IMR-90 (cell line): ENCODE data around the gene CDKN2C. TPM values are rescaled to one million over a fixed set of nuclear protein-coding genes. Genes with fewer than 3 reads are reported as not detected.

Experiments used
- ATAC-seq: fragments of 200-7000 bp; cut with Tn5 transposase; 2 replicates; pipeline ENCODE4 v1.9.1; 2020; ENCODE audit warnings: low read depth, mild to moderate bottlenecking, moderate library complexity
- BruUV-seq: library from RNA; stranded (reverse); fragments of 400-500 nt; replicated peaks from 2 replicates; lab custom pipeline; 2021; lab: Mats Ljungman, UMichigan
- CTCF ChIA-PET: fragments of 300-600 bp; formaldehyde crosslinking; extraction: SDS; loops from one replicate; lab custom pipeline; 2021; ENCODE audit warnings: antibody characterized with exemption; lab: Yijun Ruan, JAX
- POLR2A ChIA-PET: fragments of 300-600 bp; sonication (Branson Sonifier 250); formaldehyde crosslinking; loops from one replicate; lab custom pipeline; 2022; ENCODE audit warnings: antibody characterized with exemption; ENCODE audit not compliant: unreplicated experiment; lab: Charles Lee
- DNase-seq: peaks from one replicate; pipeline ENCODE4 v3.0.0; 2013
- H2AFZ ChIP-seq: replicated peaks from 2 replicates; pipeline ENCODE3; 2013; ENCODE audit warnings: low read length, mild to moderate bottlenecking; ENCODE audit not compliant: poor library complexity
- H2AK5ac ChIP-seq: 2 replicates; pipeline ENCODE4 v1.6.1; 2013; ENCODE audit warnings: low read depth, low read length, inconsistent platforms
- H2AK9ac ChIP-seq: replicated peaks from 2 replicates; pipeline ENCODE3; 2013; ENCODE audit warnings: mild to moderate bottlenecking, low read depth, low read length, moderate library complexity; ENCODE audit not compliant: poor library complexity
- H2BK120ac ChIP-seq: 2 replicates; pipeline ENCODE4 v1.6.1; 2013; ENCODE audit warnings: low read depth, low read length, inconsistent platforms
- H2BK15ac ChIP-seq: 3 replicates; pipeline ENCODE4 v1.6.1; 2013; ENCODE audit warnings: low read depth, low read length, inconsistent platforms
- H2BK20ac ChIP-seq: 2 replicates; pipeline ENCODE4 v1.6.1; 2013; ENCODE audit warnings: low read depth, mild to moderate bottlenecking, inconsistent platforms, low read length, moderate library complexity
- H2BK5ac ChIP-seq: 2 replicates; pipeline ENCODE4 v1.6.1; 2013; ENCODE audit warnings: mild to moderate bottlenecking, low read depth, low read length, inconsistent platforms; ENCODE audit not compliant: poor library complexity, severe bottlenecking
- H3K14ac ChIP-seq: replicated peaks from 2 replicates; pipeline ENCODE4 v1.6.1; 2013; ENCODE audit warnings: low read depth, low read length, inconsistent platforms
- H3K18ac ChIP-seq: 2 replicates; pipeline ENCODE4 v1.6.1; 2013; ENCODE audit warnings: low read depth, low read length, control low read depth
- H3K23ac ChIP-seq: 2 replicates; pipeline ENCODE4 v1.6.1; 2013; ENCODE audit warnings: low read depth, low read length, inconsistent platforms
- H3K27ac ChIP-seq: 2 replicates; pipeline ENCODE4 v1.5.1; 2013; ENCODE audit warnings: mild to moderate bottlenecking, control low read depth, low read length; ENCODE audit not compliant: insufficient read depth
- H3K27me3 ChIP-seq: 2 replicates; pipeline ENCODE4 v1.6.1; 2013; ENCODE audit warnings: low read length; ENCODE audit not compliant: control insufficient read depth, insufficient read depth
- H3K36me3 ChIP-seq: 2 replicates; pipeline ENCODE4 v1.6.1; 2013; ENCODE audit warnings: low read length, mixed read lengths; ENCODE audit not compliant: control insufficient read depth, insufficient read depth
- H3K4ac ChIP-seq: 2 replicates; pipeline ENCODE4 v1.6.1; 2013; ENCODE audit warnings: low read depth, low read length, inconsistent platforms
- H3K4me1 ChIP-seq: 2 replicates; pipeline ENCODE4 v1.6.1; 2013; ENCODE audit warnings: low read length, mixed read lengths; ENCODE audit not compliant: control insufficient read depth, insufficient read depth
- H3K4me2 ChIP-seq: 2 replicates; pipeline ENCODE4 v1.6.1; 2013; ENCODE audit warnings: low read depth, mild to moderate bottlenecking, control low read depth, low read length, moderate library complexity
- H3K4me3 ChIP-seq: 2 replicates; pipeline ENCODE4 v1.5.1; 2013; ENCODE audit warnings: low read depth, mild to moderate bottlenecking, control low read depth, low read length, moderate library complexity; ENCODE audit not compliant: insufficient read depth
- H3K56ac ChIP-seq: 2 replicates; pipeline ENCODE4 v1.6.1; 2013; ENCODE audit warnings: low read length, inconsistent platforms; ENCODE audit not compliant: insufficient read depth; ENCODE audit errors: extremely low read depth
- H3K79me1 ChIP-seq, 2 experiments: 2 replicates each; pipeline ENCODE4 v1.6.1; 2013; ENCODE audit warnings: low read length in 2 of 2, inconsistent platforms in 1 of 2, low read depth in 1 of 2
- H3K9ac ChIP-seq: 2 replicates; pipeline ENCODE4 v1.6.1; 2013; ENCODE audit warnings: low read depth, low read length, control low read depth
- H3K9me1 ChIP-seq: 2 replicates; pipeline ENCODE4 v1.6.1; 2013; ENCODE audit warnings: low read length, inconsistent platforms; ENCODE audit not compliant: insufficient read depth
- H3K9me3 ChIP-seq: 2 replicates; pipeline ENCODE4 v1.6.1; 2013; ENCODE audit warnings: low read length; ENCODE audit not compliant: control insufficient read depth, insufficient read depth
- H4K20me1 ChIP-seq: 2 replicates; pipeline ENCODE4 v1.6.1; 2013; ENCODE audit warnings: low read length, inconsistent platforms; ENCODE audit not compliant: insufficient read depth
- H4K5ac ChIP-seq: 2 replicates; pipeline ENCODE4 v1.6.1; 2013; ENCODE audit warnings: mild to moderate bottlenecking, low read depth, low read length, control low read depth
- H4K8ac ChIP-seq, 2 experiments: 2 replicates each; pipeline ENCODE4 v1.6.1; 2013; ENCODE audit warnings: low read depth in 2 of 2, low read length in 2 of 2, control low read depth in 1 of 2, inconsistent platforms in 1 of 2
- H4K91ac ChIP-seq: 2 replicates; pipeline ENCODE4 v1.6.1; 2013; ENCODE audit warnings: low read depth, low read length, inconsistent platforms; ENCODE audit not compliant: insufficient read depth
- BHLHE40 ChIP-seq: fragments of 150-350 bp; IDR thresholded peaks from 2 replicates; pipeline ENCODE4 v1.6.1; 2016; ENCODE audit warnings: mild to moderate bottlenecking, low read depth, low read length
- CEBPB ChIP-seq: IDR thresholded peaks from 2 replicates; pipeline ENCODE4 v1.6.1; 2012; ENCODE audit warnings: low read depth, low read length, improper control_type of control experiment
- CHD1 ChIP-seq: IDR thresholded peaks from 2 replicates; pipeline ENCODE4 v1.6.1; 2012; ENCODE audit warnings: low read depth, low read length, improper control_type of control experiment
- CTCF ChIP-seq: conservative IDR thresholded peaks from 2 replicates; pipeline ENCODE4 v1.5.1; 2012; ENCODE audit warnings: mild to moderate bottlenecking, low read depth, low read length, improper control_type of control experiment
- ELK1 ChIP-seq: fragments of 150-350 bp; IDR thresholded peaks from 2 replicates; pipeline ENCODE4 v1.6.1; 2016; ENCODE audit warnings: low read depth, mild to moderate bottlenecking, low read length, moderate library complexity, borderline replicate concordance
- FOS ChIP-seq: fragments of 150-350 bp; IDR thresholded peaks from 2 replicates; pipeline ENCODE4 v1.6.1; 2016; ENCODE audit warnings: low read depth, low read length
- MAFK ChIP-seq: IDR thresholded peaks from 2 replicates; pipeline ENCODE4 v1.6.1; 2012; ENCODE audit warnings: low read depth, low read length, improper control_type of control experiment
- MAZ ChIP-seq: IDR thresholded peaks from 2 replicates; pipeline ENCODE4 v1.6.1; 2012; ENCODE audit warnings: low read depth, mild to moderate bottlenecking, low read length, improper control_type of control experiment, moderate library complexity, borderline replicate concordance
- MXI1 ChIP-seq: IDR thresholded peaks from 2 replicates; pipeline ENCODE4 v1.6.1; 2012; ENCODE audit warnings: low read depth, mild to moderate bottlenecking, low read length, moderate library complexity, borderline replicate concordance
- NFE2L2 ChIP-seq: fragments of 150-350 bp; IDR thresholded peaks from 2 replicates; pipeline ENCODE4 v1.6.1; 2016; ENCODE audit warnings: low read depth, mild to moderate bottlenecking, low read length
- POLR2A ChIP-seq: IDR thresholded peaks from 2 replicates; pipeline ENCODE4 v1.6.1; 2012; ENCODE audit warnings: mild to moderate bottlenecking, low read depth, low read length
- RAD21 ChIP-seq: IDR thresholded peaks from 2 replicates; pipeline ENCODE4 v1.6.1; 2012; ENCODE audit warnings: low read length, improper control_type of control experiment
- RCOR1 ChIP-seq: IDR thresholded peaks from 2 replicates; pipeline ENCODE4 v1.6.1; 2012; ENCODE audit warnings: mild to moderate bottlenecking, low read length, improper control_type of control experiment; ENCODE audit not compliant: insufficient replicate concordance
- RFX5 ChIP-seq: IDR thresholded peaks from 2 replicates; pipeline ENCODE4 v1.8.0; 2012; ENCODE audit warnings: low read depth, mild to moderate bottlenecking, low read length, moderate library complexity
- SMC3 ChIP-seq: fragments of 150-350 bp; IDR thresholded peaks from 2 replicates; pipeline ENCODE4 v1.6.1; 2016; ENCODE audit warnings: low read depth, mild to moderate bottlenecking, antibody characterized with exemption, low read length, moderate library complexity
- USF2 ChIP-seq: fragments of 150-350 bp; IDR thresholded peaks from 2 replicates; pipeline ENCODE4 v1.6.1; 2017; ENCODE audit warnings: mild to moderate bottlenecking, antibody characterized with exemption, low read length, low read depth
- WGBS, 2 experiments: methylation state at CpG; one replicate each; pipeline versions ENCODE4 v1.1.5 to v1.1.7; 2013; ENCODE audit warnings: missing lambda C conversion rate in 2 of 2; ENCODE audit not compliant: insufficient read length in 1 of 2; ENCODE audit errors: extremely low coverage in 2 of 2; 5-methylcytosine and 5-hydroxymethylcytosine counted together
- dilution Hi-C: fragments of 300-500 bp; cut with HindIII; formaldehyde crosslinking; loops from one replicate; pipeline ENCODE4 v1.14.3; 2018; ENCODE audit warnings: low sequenced_read_pairs; ENCODE audit not compliant: unreplicated experiment
- in situ Hi-C: fragments of 300-500 bp; cut with MboI; formaldehyde crosslinking; loops from 3 replicates; pipeline ENCODE4 v1.14.3; 2019; ENCODE audit warnings: low sequenced_read_pairs, inconsistent platforms, mixed read lengths
- intact Hi-C: fragments of 100-400 bp; cut with micrococcal nuclease; formaldehyde crosslinking; loops from 2 replicates; pipeline ENCODE4 v1.10.0; 2022
- polyA plus RNA-seq, 3 experiments: library from polyadenylated mRNA; depleted of rRNA; stranded (reverse); fragments of >200 nt; gene quantifications; 2 replicates each; pipeline ENCODE4 v1.2.3, GENCODE V29; 2012; ENCODE audit warnings: low replicate concordance in 1 of 3
- total RNA-seq: library from RNA; depleted of rRNA; stranded (reverse); fragments of >200 nt; gene quantifications from 2 replicates; pipeline ENCODE4 v1.2.3, GENCODE V29; 2012

The CDKN2C gene
- total and polyA plus RNA-seq, 2 of the 4 experiments (the other 2 are of a cell fraction) = 14.3 to 15.5 TPM

- Histone ChIP-seq H2BK15ac (0 out of 3 replicates have a peak overlapping the region, but pooled peaks have one; percentile 30), H3K9me3 (no peaks in the 10 kb centered on the region), H3K9me1 (no peaks in the 10 kb centered on the region), H3K36me3 (no peaks in the 10 kb centered on the region; the same call in 1 of the 2 replicates), H3K9ac (peak overlapping the region; percentile 93), H3K27ac (peak overlapping the region; percentile 89), H3K4me2 (peak overlapping the region; percentile 87), H3K18ac (peak overlapping the region; percentile 24), H2AFZ (peak overlapping the region; percentile 90), H3K56ac (peak overlapping the region; percentile 80; the same call in 1 of the 2 replicates), H4K20me1 (no peaks in the 10 kb centered on the region; the same call in none of the 2 replicates), H3K4ac (0 out of 2 replicates have a peak overlapping the region, but pooled peaks have one; percentile 56), H3K4me1 (peaks cover 2% of the 10 kb centered on the region; the same call in 1 of the 2 replicates), H3K4me3 (peak overlapping the region; percentile 88), H3K79me1 (peaks cover 0 to 7% of the 10 kb centered on the region in 2 experiments; a peak in 2 of 4 replicates), H4K91ac (no peak overlapping the region), H3K23ac (peak overlapping the region; percentile 47), H3K27me3 (no peaks in the 10 kb centered on the region), H2AK5ac (no peak overlapping the region), H4K5ac (no peak overlapping the region), H3K14ac (peak overlapping the region; percentile 43; the same call in 1 of the 2 replicates), H2BK20ac (no peak overlapping the region), H2BK5ac (peak overlapping the region; percentile 74), H2BK120ac (no peak overlapping the region), H4K8ac (no peak overlapping the region), H2AK9ac (no peak overlapping the region)
- dilution Hi-C loops (no loop called here), in situ Hi-C loops (no loop called here), intact Hi-C loops (loop anchor here (10.0 kb wide), 1 partner anchor 324 kb away; no protein-coding TSS in a partner anchor)
- BruUV-seq = TSS peak; percentile 48
- TF ChIP-seq RFX5 = no peak
- no peak for TF ChIP-seq RAD21
- no peak for TF ChIP-seq FOS
- no peak for TF ChIP-seq RCOR1
- no peak for TF ChIP-seq NFE2L2
- TF ChIP-seq CEBPB = no peak
- no peak for TF ChIP-seq ELK1
- TF ChIP-seq CHD1 = no peak
- no peak for TF ChIP-seq CTCF
- TF ChIP-seq MAFK = no peak
- TF ChIP-seq SMC3 = no peak
- TF ChIP-seq USF2 = no peak
- TF ChIP-seq MAZ = no peak
- no peak for TF ChIP-seq MXI1
- TF ChIP-seq BHLHE40 = no peak
- no peak for TF ChIP-seq POLR2A
- POLR2A ChIA-PET = no interaction called here
- DNase-seq = no peak
- CTCF ChIA-PET = interaction anchor here (1.1 kb wide), 1 partner anchor 13 kb away, joined by 3 read pairs; no protein-coding TSS in a partner anchor
- WGBS, 2 experiments = no CpG with 5 or more reads among the region's 6 CpGs
- no peak for ATAC-seq
Measured at GRCh38 chr1:50970509-50970887, 453 bp downstream of the CDKN2C start.
